ENCODE data around the gene DGCR2.
"Not testable (repeated sequence)": the region's sequence is repeated elsewhere in the genome, so short reads cannot be mapped to it uniquely, and the experiment has no call there.

Gene DGCR2

DNA sequence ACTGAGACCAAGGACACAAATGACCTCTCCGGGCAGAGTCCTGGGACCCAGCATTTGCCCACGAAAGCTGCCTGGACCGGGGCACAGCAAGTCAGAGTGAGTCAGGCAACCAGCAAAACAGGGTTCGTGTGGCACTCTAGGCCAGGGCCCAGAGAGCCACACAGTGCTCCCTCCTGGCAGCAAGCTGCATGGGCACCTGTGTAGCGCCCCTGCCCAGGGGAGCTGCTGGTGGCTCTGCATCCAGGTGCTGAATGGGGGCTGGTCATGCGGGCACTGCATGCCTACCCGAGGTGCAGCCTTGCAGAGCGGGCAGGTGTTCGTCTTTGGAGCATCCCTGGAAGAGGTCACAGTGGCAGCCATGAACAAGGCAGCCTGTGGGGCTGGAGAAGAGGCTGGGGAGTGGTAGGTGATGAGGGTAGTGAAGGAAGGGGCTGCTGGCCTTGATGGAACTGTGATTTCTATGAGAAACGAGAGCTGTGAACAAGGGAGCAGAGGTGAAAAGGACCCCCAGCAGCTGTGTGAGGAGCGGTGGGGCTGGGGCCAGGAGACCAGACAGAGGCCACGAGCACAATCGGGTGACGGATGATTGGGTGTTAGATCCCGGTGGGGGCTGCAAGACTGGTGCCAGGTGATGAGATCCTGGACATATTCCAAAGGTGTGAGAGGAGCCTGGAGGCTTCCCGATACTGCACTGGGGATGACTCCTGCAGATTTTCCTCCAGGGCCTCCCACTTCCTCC, 63.3 kb downstream of the DGCR2 start:
- no peak for DNase-seq

DNA sequence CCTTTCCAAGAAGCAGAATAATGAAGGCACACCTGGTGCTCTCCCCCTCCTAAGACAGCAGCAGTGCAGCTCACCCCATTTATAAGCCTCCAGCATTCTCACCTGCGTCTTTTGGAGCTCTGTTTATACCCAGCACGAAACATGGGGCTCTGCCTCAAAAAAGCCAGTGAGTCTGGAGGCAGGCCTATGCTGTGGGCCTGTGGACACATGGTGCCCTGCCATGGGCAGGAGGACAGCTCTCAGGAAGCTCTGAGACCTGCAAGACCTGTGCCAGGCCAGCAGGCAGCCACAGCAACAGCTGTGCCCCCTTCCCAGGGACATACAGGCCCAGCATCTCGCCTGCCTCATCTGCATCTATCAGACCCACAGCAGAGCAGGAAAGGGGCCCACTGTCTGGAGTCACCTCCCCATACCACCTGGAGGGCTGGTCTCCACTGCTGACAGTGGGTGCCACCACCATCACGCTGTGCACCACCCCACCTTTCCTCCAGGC, 64.2 kb downstream of the DGCR2 start:
- no peak for DNase-seq

DNA sequence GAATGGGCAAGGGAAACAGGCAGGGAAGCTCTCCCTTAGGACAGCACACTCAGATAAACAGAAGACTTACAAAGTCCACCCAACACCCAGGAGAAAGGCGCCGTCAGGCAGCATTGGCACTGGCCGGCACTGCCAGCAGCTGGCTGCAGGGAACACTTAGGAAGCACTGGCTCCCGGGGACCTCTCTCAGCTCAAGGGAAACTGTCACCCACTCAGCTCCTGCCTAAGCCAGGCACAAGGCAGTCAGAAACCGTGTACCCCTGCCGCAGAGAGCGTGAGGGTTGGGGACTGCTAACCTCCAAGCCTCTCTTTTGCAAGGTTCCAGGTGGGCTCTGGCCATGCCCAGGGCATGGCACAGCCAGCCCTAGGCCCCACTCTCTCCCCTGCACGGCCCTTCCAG, 64.7 kb downstream of the DGCR2 start:
- DNase-seq = no peak

DNA sequence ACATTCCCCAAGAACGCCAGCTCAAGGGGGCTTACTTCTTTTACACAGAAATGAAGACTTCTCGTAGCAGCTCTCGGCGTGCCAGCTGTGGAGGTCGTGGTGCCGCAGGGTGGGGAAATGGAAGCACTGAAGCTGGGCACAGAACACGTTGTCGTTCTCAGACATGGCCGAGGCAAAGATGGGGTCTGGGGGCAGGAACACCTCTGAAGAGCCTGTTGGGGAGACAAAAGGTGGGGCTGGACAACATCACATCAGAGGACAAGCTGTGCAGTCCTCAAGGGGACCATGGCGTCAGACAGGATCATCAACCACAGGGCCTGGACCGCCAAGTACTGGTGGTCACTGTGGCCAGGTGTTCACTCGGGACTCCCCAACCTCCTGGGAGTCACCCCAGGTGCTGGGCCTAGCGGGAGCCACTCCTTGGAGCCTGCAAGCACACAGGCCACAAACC, 65.2 kb downstream of the DGCR2 start:
- DNase-seq = no peak

DNA sequence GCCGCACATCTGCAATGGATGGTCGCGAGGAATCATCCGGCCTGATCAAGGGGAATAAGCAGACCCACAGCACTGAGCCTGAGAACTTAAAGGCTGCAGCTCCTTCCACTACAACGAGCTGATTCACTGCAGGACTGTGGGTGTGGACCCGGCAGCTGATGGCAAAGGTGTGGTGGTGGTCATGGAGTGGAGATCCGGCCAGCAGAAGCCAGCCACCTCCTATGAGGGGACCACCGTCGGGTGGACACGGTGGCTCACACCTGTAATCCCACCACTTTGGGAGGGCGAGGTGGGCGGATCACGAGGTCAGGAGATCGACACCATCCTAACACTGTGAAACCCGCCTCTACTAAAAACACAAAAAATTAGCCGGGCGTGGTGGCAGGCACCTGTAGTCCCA, 66.4 kb downstream of the DGCR2 start:
- DNase-seq = no peak

DNA sequence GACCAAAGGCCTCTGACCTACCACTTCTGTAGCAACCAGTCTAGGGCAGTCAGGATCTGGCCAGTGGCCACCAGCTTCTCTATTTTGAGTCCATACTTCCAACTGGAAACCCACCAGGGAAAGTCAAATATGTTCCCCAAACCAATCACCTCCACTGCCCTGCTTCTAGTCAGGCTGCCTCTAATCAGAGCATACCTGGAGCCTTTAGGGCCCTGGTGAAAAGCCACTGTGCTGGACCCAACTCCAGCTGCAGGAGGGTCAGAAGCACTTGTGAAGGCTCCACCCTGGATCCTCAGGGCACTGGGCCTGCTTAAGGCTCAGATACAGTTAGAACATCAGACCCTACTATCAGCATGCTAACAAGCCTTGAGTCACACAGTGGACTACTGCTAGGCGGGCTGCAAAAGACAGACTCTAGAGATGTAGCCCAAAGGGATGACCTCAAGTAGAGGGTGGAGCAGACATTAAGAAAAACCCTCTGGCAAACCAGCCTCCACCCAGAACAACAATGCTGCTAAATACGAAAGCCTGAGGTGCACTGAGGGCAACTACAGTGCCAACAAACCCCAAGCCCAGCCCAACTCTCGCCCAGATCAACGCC, 69.2 kb downstream of the DGCR2 start:
- DNase-seq = no peak

DNA sequence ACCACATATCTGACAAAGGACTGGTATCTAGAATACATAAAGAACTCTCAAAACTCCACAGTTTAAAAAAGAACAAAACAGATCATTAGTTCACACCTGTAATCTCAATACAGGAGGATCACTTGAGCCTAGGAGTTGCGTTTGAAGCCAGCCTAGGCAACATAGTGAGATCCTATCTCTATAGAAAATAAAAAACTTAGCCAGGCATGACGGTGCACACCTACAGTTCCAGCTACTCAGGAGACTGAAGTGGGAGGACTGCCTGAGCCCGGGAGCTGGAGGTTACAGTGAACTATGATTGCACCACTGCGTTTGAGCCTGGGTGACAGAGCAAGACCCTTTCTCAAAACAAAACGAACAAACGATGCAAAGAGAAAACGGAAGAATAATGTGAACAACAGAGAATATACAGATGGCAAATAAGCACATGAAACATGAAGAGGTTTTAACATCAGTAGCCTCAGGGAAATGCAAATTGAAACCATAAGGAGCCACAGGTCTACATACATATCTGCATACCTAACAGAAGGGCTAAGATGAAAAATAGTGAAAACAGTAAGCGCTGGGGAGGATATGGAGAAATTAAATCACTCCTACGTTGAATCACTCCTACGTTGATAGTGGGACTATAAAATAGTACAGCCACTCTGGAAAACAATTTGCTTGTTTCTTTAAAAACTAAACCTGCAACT, 70.7 kb downstream of the DGCR2 start:
- no peak for DNase-seq

DNA sequence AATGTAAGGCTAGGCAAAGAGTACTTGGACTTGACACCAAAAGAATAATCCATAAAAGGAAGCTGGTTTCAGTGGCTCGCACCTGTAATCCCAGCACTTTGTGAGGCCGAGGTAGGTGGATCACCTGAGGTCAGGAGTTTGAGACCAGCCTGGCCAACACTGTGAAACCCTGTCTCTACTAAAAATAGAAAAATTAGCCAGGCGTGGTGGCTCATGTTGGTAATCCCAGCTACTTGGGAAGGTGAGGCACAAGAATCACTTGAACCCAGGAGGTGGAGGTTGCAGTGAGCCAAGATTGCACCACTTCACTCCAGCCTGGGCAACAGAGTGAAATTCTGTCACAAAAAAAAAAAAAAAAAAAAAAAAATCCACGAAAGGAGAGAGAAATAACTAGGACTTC, 71.4 kb downstream of the DGCR2 start:
- DNase-seq = not testable (repeated sequence)

DNA sequence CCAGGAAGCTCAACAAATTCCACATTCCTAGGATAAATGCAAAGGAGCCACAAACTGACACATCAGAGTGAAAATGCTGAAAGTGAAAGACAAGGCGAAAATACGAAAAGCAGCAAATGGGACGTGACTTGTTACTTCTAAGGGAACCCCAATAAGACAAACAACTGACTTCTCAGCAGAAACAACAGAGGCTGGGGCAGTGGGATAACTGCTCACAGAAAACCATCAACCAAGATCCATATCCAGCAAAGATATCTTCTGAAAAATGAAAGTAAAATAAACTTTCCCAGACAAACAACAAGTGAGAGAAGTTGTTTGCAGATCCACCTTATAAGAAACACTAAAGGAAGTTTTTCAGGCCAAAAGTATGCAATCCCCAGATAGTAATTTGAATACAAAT, 72.1 kb downstream of the DGCR2 start:
- DNase-seq = no peak

DNA sequence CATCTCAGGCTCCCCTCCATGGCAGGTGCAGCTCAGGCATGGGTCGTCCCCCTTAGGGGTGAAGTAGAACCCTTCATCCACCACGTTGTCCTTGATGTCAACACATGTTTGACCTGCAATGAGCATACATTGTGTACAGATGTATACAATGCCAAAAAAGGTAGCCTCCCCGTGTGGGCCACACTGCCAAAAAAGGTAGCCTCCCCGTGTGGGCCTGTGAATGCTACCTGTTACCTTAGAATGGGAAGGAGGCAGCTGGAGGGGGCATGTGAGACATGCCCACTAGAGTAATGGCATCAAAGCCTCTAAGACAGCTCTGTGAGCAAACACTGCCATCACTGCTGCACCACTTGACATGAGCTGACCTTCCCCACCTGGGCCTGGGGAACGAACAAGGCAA, 73.7 kb downstream of the DGCR2 start:
- no peak for DNase-seq

DNA sequence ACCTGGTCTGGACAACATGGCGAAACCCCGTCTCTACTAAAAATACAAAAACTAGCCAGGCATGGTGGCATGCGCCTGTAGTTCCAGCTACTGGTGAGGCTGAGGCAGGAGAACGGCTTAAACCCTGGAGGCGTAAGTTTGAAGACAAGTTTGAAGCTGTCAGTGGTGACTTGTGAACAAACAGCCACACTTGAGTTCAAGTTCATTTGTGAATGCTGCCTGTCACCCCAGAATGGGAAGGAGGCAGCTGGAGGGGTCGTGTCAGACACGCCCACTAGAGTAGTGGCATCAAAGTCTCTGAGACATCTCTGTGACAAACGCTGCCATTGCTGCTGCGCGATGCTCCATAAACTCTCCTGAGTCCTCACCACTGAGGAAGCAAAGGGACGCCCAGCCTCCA, 74.2 kb downstream of the DGCR2 start:
- DNase-seq = no peak

DNA sequence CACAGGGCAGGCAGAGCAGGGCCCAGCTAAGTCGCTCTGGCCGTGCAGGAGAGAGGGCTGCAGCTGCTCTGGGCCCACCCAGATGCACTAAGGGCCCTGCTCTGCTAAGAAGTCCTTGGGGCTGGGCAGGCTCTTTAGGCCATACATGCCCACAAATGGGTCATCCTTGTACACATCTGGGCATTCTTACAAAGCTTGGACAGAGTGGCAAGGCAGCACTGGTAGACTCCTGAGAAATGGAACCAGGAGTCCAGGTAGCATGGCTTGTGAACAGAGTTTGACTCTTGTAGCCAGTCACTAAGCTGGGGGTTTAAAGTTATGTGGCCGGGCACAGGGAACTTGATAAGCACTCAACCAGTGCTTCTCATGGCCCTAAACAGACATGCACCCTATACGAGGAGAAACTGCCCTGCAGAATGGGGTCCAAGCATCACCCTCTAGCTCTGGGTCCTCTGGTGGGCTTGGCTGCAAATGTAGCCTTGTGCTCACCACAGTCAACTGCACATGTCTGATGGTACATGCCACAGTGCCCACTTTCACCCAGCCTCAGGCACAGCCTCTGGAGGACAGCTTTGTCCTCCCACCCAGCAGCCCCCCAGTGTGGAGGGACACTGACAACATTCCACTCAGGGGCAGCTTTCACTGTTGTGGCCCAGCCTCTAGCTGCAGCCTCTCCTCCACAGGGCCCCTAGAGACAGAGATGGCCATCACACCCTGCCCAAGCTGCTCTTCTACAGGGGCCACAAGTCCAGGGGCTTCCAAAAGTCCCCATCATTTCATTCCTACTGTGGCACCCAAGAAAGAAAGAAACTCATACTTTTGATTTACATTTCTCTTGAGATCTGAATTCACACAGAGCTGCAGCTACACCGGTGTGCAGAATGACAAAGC, 75.2 kb downstream of the DGCR2 start:
- no peak for DNase-seq

DNA sequence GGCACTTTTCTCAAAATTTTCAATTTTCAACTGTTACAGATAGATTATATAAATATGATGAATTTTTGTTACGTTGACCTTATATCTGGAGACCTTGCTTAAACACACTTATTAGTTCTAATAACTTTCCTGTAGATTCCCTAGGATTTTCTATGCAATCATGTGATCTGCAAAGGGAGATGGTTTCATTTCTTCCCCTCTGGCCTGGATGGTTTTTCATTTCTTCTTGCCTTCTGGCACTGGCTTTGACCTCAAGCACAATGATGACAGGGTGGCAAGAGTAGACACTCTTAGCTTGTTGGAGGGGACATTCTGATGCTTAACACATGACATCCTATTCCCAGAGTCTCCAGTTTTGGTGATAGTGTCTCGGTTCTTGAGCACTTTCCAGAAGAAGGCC, 75.9 kb downstream of the DGCR2 start:
- DNase-seq = no peak

DNA sequence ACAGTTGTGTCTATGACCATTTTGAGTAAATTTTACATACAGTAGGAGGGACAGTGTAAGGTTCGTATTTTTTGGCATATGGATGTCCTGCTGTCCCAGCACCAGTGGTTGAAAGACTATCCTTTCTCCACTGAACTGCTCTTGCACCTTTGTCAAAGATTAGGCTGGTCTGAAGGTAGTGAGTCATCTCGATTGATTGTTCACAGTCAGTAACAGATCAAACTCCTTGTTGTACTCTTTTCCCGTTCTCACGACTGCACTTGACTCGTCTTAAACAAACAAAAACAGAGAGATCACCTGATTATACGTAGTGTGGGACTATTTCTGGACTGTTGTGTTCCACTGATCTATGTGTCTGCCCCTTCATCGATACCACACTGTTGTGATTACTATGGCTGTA, 77.1 kb downstream of the DGCR2 start:
- no peak for DNase-seq

DNA sequence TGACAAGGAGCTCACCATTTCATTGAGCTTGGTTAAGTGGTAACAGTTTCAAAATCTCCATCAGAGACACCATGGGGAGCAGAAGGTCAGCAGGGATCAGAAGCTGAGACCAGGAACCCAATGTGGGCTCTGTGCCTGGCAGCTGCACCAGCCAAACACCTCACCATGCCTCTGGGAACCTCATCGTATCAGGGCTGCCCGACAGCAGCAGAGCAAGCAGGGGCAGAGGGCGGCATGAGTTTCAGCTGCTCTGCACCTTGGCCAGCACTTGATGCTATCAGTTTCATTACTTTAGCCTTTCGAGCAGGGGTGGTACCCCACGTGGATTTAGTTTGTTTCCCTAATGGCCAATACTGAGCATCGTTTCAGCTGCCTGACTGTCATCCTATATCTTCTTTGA, 77.8 kb downstream of the DGCR2 start:
- no peak for DNase-seq

DNA sequence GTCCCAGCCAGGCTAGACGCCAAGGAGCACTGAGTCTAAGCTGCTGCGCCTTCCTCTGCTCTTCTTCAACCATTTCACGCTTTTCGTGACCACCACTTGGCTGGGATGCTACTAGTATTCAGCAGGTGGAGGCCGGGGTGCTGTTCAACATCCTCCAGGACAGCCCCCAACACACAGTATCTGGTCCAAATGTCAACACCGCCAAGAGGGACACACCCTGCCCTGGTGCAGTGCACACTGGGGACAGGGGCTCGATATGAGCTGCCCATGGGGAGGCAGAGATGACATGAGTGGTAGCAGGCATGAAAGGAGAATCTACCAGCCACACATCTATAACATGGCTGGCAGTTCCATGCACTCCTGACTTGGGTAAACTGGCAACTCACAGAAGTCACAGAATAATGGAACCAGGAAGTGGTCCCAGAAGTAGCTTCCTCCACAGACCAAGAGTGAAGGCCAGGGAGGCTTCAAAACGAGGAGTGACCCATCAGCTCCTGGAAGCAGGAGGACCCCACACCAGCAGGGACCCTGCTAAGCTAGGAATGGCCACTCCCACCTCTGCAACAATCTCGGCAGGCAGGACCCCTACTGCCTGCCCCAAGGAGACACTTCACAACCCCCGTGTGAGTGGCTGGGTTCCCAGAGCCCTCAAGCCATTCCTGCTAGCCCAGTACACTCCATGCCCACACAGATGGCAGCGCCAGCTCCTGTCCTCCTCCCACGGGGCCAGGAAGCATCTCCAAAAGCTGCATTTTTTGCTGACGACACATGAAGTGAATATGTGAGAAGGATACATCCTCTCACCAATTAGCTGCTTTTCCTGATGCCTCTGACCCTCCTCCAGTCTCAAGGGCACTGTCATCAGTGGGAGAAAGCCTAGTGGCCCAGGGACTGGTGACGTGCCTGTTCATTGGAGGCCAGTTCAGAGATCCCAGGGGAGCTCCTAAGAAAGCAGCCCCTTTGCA, 78.8 kb downstream of the DGCR2 start:
- no peak for DNase-seq

DNA sequence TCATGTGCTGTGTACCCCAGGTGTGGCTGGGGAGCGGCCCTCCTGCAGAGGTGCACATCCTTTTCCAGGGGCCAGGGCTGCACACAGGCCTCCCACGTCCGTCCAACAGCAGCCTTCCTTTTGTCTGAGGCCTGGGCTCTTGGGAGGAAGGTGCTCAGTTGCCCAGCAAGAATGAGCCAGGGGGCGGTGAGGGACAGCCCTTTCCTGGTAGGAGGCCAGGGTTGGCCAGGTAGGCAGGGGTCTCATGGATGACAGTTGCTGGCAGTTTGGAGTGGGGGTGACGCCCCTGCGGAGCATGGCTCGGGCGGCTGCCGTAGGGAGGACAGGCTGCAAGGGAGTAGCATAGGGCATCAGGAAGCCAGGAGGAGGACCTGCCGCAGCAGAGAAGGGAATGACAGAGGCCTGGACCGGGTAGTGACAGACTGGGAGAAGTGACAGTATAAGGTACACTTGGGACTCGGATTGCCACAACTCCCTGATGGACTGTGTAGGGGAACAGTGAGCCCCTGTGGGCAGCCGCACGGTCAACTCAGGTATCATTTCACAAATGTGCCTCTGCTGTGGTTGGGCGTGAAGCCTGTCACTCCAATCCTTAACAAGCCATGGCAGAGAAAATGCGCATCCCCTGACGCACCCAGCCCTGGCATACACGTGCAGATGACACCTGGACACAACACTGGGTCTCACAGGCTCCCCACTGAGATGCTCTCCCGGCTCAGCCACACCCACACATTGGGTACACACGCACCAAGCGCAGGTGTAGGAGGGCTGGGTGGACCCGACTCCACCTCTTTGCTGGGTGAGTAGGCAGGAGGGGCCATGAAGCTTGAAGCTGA, 79.7 kb downstream of the DGCR2 start:
- DNase-seq = no peak

DNA sequence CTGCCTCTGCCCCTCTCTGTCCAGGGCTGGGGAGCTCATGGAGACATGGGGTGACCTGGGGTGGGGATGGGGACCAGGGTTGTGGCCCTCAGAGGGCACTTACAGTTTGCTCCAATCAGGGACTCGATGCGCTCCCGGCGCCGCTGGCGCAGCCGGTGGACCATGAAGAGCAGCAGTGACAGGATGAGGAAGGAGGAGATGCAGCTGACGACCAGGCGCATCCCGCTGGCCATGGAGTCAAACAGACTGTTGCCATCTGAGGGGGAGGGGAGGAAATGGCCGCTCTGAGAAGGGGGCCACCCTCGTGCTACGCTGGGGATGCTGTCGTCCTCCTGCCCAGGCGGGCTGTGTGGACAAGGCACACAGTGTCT, 80.5 kb downstream of the DGCR2 start:
- no peak for DNase-seq

DNA sequence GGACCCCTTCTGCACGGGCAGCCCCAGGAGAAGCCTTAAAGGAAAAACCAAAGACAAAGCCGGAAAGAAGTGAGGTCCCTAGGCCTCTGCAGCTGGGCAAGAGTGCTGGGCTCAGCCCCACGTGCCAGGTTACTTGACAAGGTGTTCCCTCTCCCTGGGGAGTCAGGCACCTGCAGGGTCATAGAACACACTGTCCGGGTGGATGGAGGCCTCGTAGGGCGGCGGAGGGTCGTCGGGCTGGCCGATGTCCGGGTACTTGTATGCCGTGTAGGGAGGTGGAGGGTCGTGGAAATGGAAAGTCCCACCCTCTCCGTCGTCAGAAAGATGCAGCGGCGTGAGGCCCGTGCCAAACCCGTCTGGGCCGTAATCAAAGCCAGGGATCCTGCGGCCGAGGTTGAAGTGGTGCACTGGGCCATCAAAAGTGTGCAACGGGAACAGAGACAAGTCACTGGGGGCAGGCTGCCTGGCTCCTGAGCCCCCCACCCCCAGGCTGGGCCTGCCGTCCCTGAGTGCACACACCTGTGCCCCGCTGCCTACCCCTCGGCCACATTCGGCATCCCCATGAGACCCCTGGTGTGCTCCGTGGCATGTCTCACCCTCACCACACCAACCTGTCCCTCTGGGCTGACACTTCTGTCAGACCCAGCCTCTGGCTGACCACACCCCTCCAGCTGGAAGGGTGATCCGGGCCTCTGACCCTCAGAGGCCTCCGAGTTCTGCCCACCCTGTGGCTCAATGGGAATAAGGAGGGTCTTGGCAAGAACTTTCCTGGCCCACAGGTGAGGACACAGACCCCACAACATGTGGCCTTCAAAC, 81.1 kb downstream of the DGCR2 start:
- no peak for DNase-seq

DNA sequence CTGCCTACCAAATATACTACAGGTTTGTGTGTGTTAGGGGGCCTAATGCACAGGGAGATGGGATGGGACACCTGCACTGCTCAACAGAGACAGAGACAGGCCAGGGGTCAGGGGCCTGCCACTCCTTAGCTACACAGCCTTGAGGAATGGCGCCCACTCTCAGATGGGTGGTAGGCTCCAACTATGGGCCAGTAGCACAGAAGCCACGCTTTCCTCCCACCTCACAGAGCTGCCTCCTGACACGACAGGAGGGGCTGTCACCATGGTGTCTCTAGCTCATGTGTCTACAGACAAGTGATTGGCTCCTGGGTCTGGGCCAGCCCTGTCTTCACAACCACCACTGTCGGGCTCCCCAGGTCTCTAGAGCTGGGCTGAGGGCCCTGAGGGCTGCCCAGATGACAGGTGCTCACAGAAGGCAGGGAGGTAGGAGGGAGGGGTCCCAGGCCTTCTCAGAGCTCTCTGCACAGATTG, 81.8 kb downstream of the DGCR2 start:
- no peak for DNase-seq

Measured in suppressor macrophage (primary cell).